K562 (cell line): ENCODE data around the gene QRFPR. TPM values are rescaled to one million over a fixed set of nuclear protein-coding genes. Genes with fewer than 3 reads are reported as not detected.

Source experiments
- ATAC-seq: fragments of 200-7000 bp; cut with Tn5 transposase; 3 replicates; pipeline ENCODE4 v1.9.1; 2020; ENCODE audit warnings: moderate library complexity
- BruUV-seq: library from RNA; stranded (reverse); fragments of 400-500 nt; replicated peaks from 2 replicates; lab custom pipeline; 2021; lab: Mats Ljungman, UMichigan
- CTCF ChIA-PET: fragments of 300-600 bp; formaldehyde crosslinking; extraction: SDS; loops from one replicate; lab custom pipeline; 2021; ENCODE audit warnings: low intra/inter-chr PET ratio; lab: Yijun Ruan, JAX
- POLR2A ChIA-PET: fragments of 300-600, 350-650 bp; sonication (Branson Sonifier 250); formaldehyde crosslinking; extraction: SDS; loops from one replicate; lab custom pipeline; 2021; ENCODE audit warnings: antibody characterized with exemption, inconsistent platforms; lab: Yijun Ruan, JAX
- DNase-seq, 4 experiments: peaks; one replicate each; pipeline versions ENCODE4 v3.0.0 to v3.0.0-alpha.2; 2011 to 2018; ENCODE audit warnings: low spot score in 3 of 4, mixed read lengths in 3 of 4; ENCODE audit errors: extremely low read depth in 1 of 4
- FAIRE-seq: peaks from 2 replicates; lab custom pipeline; 2011; peaks lifted over from hg19 to GRCh38; lab: Jason Lieb, UNC
- H2AFZ ChIP-seq: 2 replicates; pipeline ENCODE4 v1.6.0; 2011; ENCODE audit warnings: low read depth, low read length, control low read depth, inconsistent platforms
- H3K27ac ChIP-seq: fragments of 200-600 bp; 3 replicates; pipeline ENCODE4 v1.8.0; 2011; ENCODE audit warnings: low read depth, mild to moderate bottlenecking, control low read depth, inconsistent platforms, low read length, moderate library complexity, mixed read lengths; ENCODE audit errors: extremely low read depth
- H3K27me3 ChIP-seq, 2 experiments: fragments of 300-600 bp in 1 of 2; 2 replicates in 1 of 2; 3 replicates in 1 of 2; pipeline versions ENCODE4 v1.6.0 to v1.8.0; 2011; ENCODE audit warnings: inconsistent platforms in 2 of 2, low read length in 2 of 2, mild to moderate bottlenecking in 1 of 2, mixed read lengths in 1 of 2, moderate library complexity in 1 of 2; ENCODE audit not compliant: control insufficient read depth in 2 of 2, insufficient read depth in 2 of 2
- H3K36me3 ChIP-seq: fragments of 300-600 bp; 3 replicates; pipeline ENCODE4 v1.8.0; 2011; ENCODE audit warnings: mild to moderate bottlenecking, low read length, inconsistent platforms; ENCODE audit not compliant: control insufficient read depth, insufficient read depth
- H3K4me1 ChIP-seq, 2 experiments: fragments of 200-600 bp in 1 of 2; replicated peaks in 1 of 2; 2 replicates in 1 of 2; 3 replicates in 1 of 2; pipeline versions ENCODE4 v1.5.1 to v1.8.0; 2011; ENCODE audit warnings: inconsistent platforms in 2 of 2, low read length in 2 of 2, mild to moderate bottlenecking in 1 of 2, mixed read lengths in 1 of 2, moderate library complexity in 1 of 2; ENCODE audit not compliant: control insufficient read depth in 2 of 2, insufficient read depth in 2 of 2
- H3K4me2 ChIP-seq: 2 replicates; pipeline ENCODE4 v1.6.1; 2011; ENCODE audit warnings: low read length, control low read depth, inconsistent platforms, mixed read lengths; ENCODE audit not compliant: insufficient read depth
- H3K4me3 ChIP-seq: fragments of 200-600 bp; sonication (generic), shearing (Covaris generic); 2 replicates; pipeline ENCODE4 v1.5.1; 2016; ENCODE audit warnings: control low read depth, inconsistent platforms
- H3K79me2 ChIP-seq: fragments of 200-600 bp; 3 replicates; pipeline ENCODE4 v1.8.0; 2011; ENCODE audit warnings: low read length, inconsistent platforms; ENCODE audit not compliant: control insufficient read depth, insufficient read depth
- H3K9ac ChIP-seq, 2 experiments: 2 replicates each; pipeline versions ENCODE4 v1.6.0 to v1.6.1; 2011; ENCODE audit warnings: low read depth in 2 of 2, low read length in 2 of 2, control low read depth in 1 of 2, inconsistent platforms in 1 of 2, mild to moderate bottlenecking in 1 of 2, mixed read lengths in 1 of 2; ENCODE audit not compliant: insufficient read depth in 1 of 2
- H3K9me1 ChIP-seq: one replicate; pipeline ENCODE4 v1.6.0; 2011; ENCODE audit warnings: inconsistent platforms, mild to moderate bottlenecking, low read length, moderate library complexity; ENCODE audit not compliant: control insufficient read depth, insufficient read depth
- H3K9me3 ChIP-seq: replicated peaks from 2 replicates; pipeline ENCODE4 v1.5.1; 2011; ENCODE audit warnings: low read depth, low read length, inconsistent platforms; ENCODE audit not compliant: control insufficient read depth, insufficient read depth
- H4K20me1 ChIP-seq: replicated peaks from 2 replicates; pipeline ENCODE4 v1.6.1; 2011; ENCODE audit warnings: low read length, inconsistent platforms, mixed read lengths; ENCODE audit not compliant: control insufficient read depth, insufficient read depth
- ASH1L ChIP-seq: fragments of 450-650 bp; IDR thresholded peaks from 2 replicates; pipeline ENCODE4 v1.6.1; 2018; ENCODE audit warnings: borderline replicate concordance, mild to moderate bottlenecking, low read depth; ENCODE audit not compliant: partially characterized antibody
- BCOR ChIP-seq: fragments of 450-650 bp; IDR thresholded peaks from 2 replicates; pipeline ENCODE4 v1.6.1; 2016
- CCNT2 ChIP-seq: IDR thresholded peaks from 2 replicates; pipeline ENCODE4 v1.6.1; 2011; ENCODE audit warnings: borderline replicate concordance, low read depth, mild to moderate bottlenecking, moderate library complexity, mixed read lengths, low read length; ENCODE audit not compliant: insufficient read length; ENCODE audit errors: extremely low read depth
- EHMT2 ChIP-seq: fragments of 450-650 bp; IDR thresholded peaks from 2 replicates; pipeline ENCODE4 v1.6.1; 2018; ENCODE audit warnings: antibody characterized with exemption
- ESRRB ChIP-seq: fragments of 250-450 bp; sonication (Bioruptor Pico); IDR thresholded peaks from 2 replicates; pipeline ENCODE4 v1.5.0; 2020; ENCODE audit warnings: mild to moderate bottlenecking, moderate library complexity, borderline replicate concordance
- HSF4 ChIP-seq: fragments of 250-450 bp; sonication (Bioruptor Pico); IDR thresholded peaks from 2 replicates; pipeline ENCODE4 v2.1.2; 2022; ENCODE audit warnings: mild to moderate bottlenecking, moderate library complexity, borderline replicate concordance
- POLR3A ChIP-seq: IDR thresholded peaks from 2 replicates; pipeline ENCODE4 v1.6.1; 2011; ENCODE audit warnings: borderline replicate concordance, mild to moderate bottlenecking, moderate library complexity; ENCODE audit not compliant: insufficient read length, insufficient read depth; ENCODE audit errors: extremely low read depth
- POLR3G ChIP-seq: IDR thresholded peaks from 2 replicates; pipeline ENCODE4 v1.6.1; 2011; ENCODE audit not compliant: insufficient read length, insufficient replicate concordance; ENCODE audit errors: extremely low read depth
- ZBTB8A ChIP-seq: fragments of 450-650 bp; IDR thresholded peaks from 2 replicates; pipeline ENCODE4 v1.6.1; 2018; ENCODE audit warnings: mild to moderate bottlenecking, moderate library complexity; ENCODE audit not compliant: partially characterized antibody
- ZFX ChIP-seq: sonication (generic); formaldehyde crosslinking; IDR thresholded peaks from 2 replicates; pipeline ENCODE4 v1.8.0; 2022; ENCODE audit warnings: mild to moderate bottlenecking, missing genetic modification reagents, moderate library complexity
- WGBS: fragments of 100-300 bp; shearing (Covaris generic); methylation state at CpG from one replicate; pipeline ENCODE4 v1.1.6; 2016; ENCODE audit warnings: low coverage, mixed read lengths; ENCODE audit not compliant: insufficient coverage; ENCODE audit errors: missing lambda C conversion rate; 5-methylcytosine and 5-hydroxymethylcytosine counted together
- in situ Hi-C: fragments of 300-500 bp; cut with MboI; formaldehyde crosslinking; loops from 4 replicates; pipeline ENCODE4 v1.15.0; 2018; ENCODE audit warnings: inconsistent platforms, mixed read lengths
- intact Hi-C: fragments of 100-400 bp; cut with micrococcal nuclease; formaldehyde crosslinking; loops from 2 replicates; pipeline ENCODE4 v1.14.2; 2022
- polyA plus RNA-seq, 8 experiments: library from polyadenylated mRNA; depleted of rRNA in 4 of 8; stranded (reverse) in 5 of 8; unstranded in 3 of 8; fragments of >200 nt; fragmentation: Nextera tagmentation in 2 of 8; fragmentation: Illumina TruSeq in 1 of 8; extraction: Ambion mirVana in 2 of 8; extraction: Trizol in 1 of 8; gene quantifications; 2 replicates each; pipeline versions ENCODE4 v1.2.1 to v1.2.3, GENCODE V29; 2011 to 2014; ENCODE audit warnings: inconsistent platforms in 1 of 8, missing spikeins in 1 of 8
- total RNA-seq, 7 experiments: library from RNA; depleted of rRNA in 6 of 7; stranded (reverse); fragments of >200 nt in 6 of 7; fragmentation: Illumina TruSeq in 2 of 7; extraction: Trizol in 2 of 7; gene quantifications; 2 replicates each; pipeline versions ENCODE4 v1.2.1 to v1.2.3, GENCODE V29; 2011 to 2021; ENCODE audit warnings: low replicate concordance in 1 of 7

The QRFPR gene
- total and polyA plus RNA-seq, 9 of the 15 experiments (the other 6 are each of a cell fraction or from before 2014, with no cell fraction given): not detected

DNA sequence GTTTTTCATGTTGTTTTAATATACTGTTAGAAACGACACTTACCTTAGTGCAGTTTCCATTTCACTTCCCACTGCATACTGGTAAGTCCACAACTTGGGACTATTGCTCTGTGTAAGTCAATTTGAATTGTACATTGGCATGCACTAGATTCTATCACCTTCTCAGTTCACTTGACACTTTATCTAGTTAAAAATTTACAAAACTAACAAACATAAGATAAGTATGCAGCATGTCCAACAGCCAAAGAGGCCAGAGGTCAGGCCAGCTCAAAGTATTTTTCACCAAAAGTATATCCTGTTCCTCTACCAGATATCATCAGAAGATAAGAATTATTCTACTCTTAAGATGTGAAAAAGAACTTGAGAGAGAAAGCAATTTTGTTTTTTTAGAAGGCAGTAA is 75.9 kb downstream of the QRFPR start:
- Histone ChIP-seq H3K4me2 (no peak overlapping the region), H3K4me3 (no peak overlapping the region), H3K9ac (no peak overlapping the region), H3K79me2 (no peaks in the 10 kb centered on the region), H3K9me3 (no peaks in the 10 kb centered on the region), H3K36me3 (no peaks in the 10 kb centered on the region), H2AFZ (no peak overlapping the region), H3K27me3 (no peaks in the 10 kb centered on the region), H3K9me1 (no peaks in the 10 kb centered on the region), H3K4me1 (no peaks in the 10 kb centered on the region), H4K20me1 (no peaks in the 10 kb centered on the region), H3K27ac (no peak overlapping the region)
- intact Hi-C loops (no loop called here), in situ Hi-C loops (no loop called here)
- WGBS: 0% methylated on average over 1 of the region's 1 CpG
- ATAC-seq (no peak), FAIRE-seq (no peak), DNase-seq (no peak)
- BruUV-seq: no TSS peak
- TF ChIP-seq BCOR (no peak), POLR3A (no peak), ZFX (CRISPR knock-in tag) (no peak), ASH1L (no peak), POLR3G (no peak), CCNT2 (no peak), ZBTB8A (no peak), ESRRB (CRISPR knock-in tag) (no peak), EHMT2 (no peak), HSF4 (CRISPR knock-in tag) (no peak)
- ChIA-PET POLR2A (no interaction called here), CTCF (no interaction called here)
